T-helper 2 cell treated with Interferon-gamma antibody and Interleukin-4, amounts not matched to agents 100 ng/mL and 5 ng/mL, for 36 hours (primary cell): ENCODE measurements around the gene PPP1CA. TPM values are rescaled to one million over a fixed set of nuclear protein-coding genes. Genes with fewer than 3 reads are reported as not detected.

ENCODE experiments used
- intact Hi-C: fragments of 100-400 bp; cut with micrococcal nuclease; formaldehyde crosslinking; loops from one replicate; pipeline ENCODE4 v1.15.1; 2023
- total RNA-seq: library from RNA; stranded (reverse); gene quantifications from 2 replicates; pipeline ENCODE4 v1.2.3, GENCODE V29; 2022

Gene PPP1CA
- total RNA-seq, 1 donor from 2014 or later, result 351 TPM

- intact Hi-C loops, result no loop called here
Observed at GRCh38 chr11:67355023-67355793, 46.5 kb downstream of the PPP1CA start.

GRCh38 chr11:67354075-67355022 lies 47.3 kb downstream of the PPP1CA start:
- intact Hi-C loops, result no loop called here

DNA sequence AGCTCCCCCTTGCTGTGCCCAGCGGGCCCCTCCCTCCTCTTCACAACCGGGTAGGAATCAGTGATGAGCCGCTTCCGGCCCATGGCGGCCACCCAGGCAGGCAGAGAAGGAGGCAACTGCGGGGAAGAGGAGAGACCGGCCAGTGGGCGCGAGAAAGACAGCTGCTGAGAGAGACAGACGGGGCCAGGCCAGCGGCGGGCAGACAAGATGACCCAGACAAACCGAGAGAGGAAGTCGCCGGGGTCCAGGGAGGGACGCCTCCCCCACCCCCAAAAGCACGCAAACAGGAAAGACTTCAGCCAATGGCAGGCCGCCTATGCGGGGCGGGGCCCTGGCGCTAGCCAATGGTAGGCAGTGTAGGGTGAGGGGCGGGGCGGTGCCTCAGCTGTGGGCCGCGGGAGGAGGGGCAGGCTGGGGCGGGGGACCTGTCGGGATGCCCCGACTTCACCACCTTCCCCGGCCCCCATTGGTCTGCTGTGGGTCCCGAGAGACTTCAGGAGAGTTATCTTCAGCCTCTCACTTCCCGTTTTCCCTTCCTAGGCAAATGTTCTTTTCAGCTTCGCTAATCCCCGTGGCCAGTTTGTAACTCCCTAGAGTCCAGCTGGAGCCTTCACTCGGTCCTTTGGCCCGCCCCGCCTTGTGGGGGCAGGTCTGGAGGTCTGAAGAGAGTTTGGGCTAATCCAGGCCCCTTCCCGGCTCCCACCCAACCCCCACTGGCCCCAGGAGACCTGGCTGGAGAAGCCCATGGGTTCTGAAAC lies 48.2 kb downstream of the PPP1CA start, which contains the start of gene POLD4:
Gene POLD4 (minus strand): TSS at position 230 of the 758 bp plus-strand sequence. CDS start 147 bp downstream, at position 83.
- intact Hi-C loops, result loop anchor here (1.0 to 2.0 kb wide), 4 partner anchors 37 to 253 kb away; partner anchors contain the start of genes AIP, CDK2AP2 and NDUFV1

GRCh38 chr11:67352546-67353316 lies 48.9 kb downstream of the PPP1CA start:
- intact Hi-C loops, result loop anchor here (1.0 to 2.0 kb wide), 4 partner anchors 36 to 254 kb away; partner anchors contain the start of genes AIP, CDK2AP2 and NDUFV1

- intact Hi-C loops, result loop anchor here (1.0 to 2.0 kb wide), 2 partner anchors 31 to 35 kb away; no protein-coding TSS in a partner anchor
Observed at GRCh38 chr11:67351275-67352005, 50.2 kb downstream of the PPP1CA start.

GRCh38 chr11:67349928-67350465 lies 51.7 kb downstream of the PPP1CA start:
- intact Hi-C loops, result no loop called here

- intact Hi-C loops, result no loop called here
Observed at GRCh38 chr11:67349457-67349856, 52.2 kb downstream of the PPP1CA start.

DNA sequence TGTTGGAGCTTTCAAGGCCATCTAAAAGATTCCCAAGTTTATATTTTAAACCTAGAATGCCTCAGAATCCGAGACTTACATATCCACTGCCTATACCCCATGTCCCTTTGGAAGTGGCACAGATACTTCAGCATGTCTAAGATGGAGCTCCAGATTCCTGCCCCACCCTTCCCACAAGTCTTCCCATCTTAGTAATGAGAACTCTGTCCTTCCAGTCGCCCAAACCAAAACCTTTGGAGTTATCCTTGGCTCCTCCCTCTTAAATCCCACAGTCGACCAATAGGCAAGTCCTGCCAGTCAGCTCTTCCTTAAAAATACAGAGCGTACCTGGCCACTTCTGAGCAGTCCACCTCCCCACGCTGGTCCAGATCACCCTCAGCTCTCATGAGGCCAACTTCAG lies 52.6 kb downstream of the PPP1CA start:
- intact Hi-C loops, result no loop called here

Other genes starting within 250 kb of the PPP1CA start
- 315 and 316 TPM in 2 replicates for gene GRK2, start 135.4 kb downstream of the PPP1CA start, total RNA-seq
- 188 and 192 TPM in 2 replicates for gene ANKRD13D, start 112.6 kb downstream of the PPP1CA start, total RNA-seq
- gene SSH3, start 98.3 kb downstream of the PPP1CA start, total RNA-seq, result 9.7 and 14.2 TPM in 2 replicates
- 48.0 and 52.8 TPM in 2 replicates for gene POLD4, start 48.3 kb downstream of the PPP1CA start, total RNA-seq
- gene CLCF1, start 28.3 kb downstream of the PPP1CA start, total RNA-seq, result 0.39 and 0.48 TPM in 2 replicates
- gene RAD9A, start 9.9 kb downstream of the PPP1CA start, total RNA-seq, result 44.8 and 51.7 TPM in 2 replicates
- gene TBC1D10C, start 2.2 kb upstream of the PPP1CA start, total RNA-seq, result 280 and 291 TPM in 2 replicates
- gene CARNS1, start 13.8 kb upstream of the PPP1CA start, total RNA-seq, result 0.14 and 0.86 TPM in 2 replicates
- gene RPS6KB2, start 26.6 kb upstream of the PPP1CA start, total RNA-seq, result 59.8 and 64.4 TPM in 2 replicates
- gene PTPRCAP, start 35.8 kb upstream of the PPP1CA start, total RNA-seq, result 308 and 324 TPM in 2 replicates
- 241 and 247 TPM in 2 replicates for gene CORO1B, start 41.6 kb upstream of the PPP1CA start, total RNA-seq
- not detected in 2 replicates for gene GPR152, start 50.9 kb upstream of the PPP1CA start, total RNA-seq
- 3.7 and 4.0 TPM in 2 replicates for gene CABP4, start 53.5 kb upstream of the PPP1CA start, total RNA-seq
- gene TMEM134, start 67.4 kb upstream of the PPP1CA start, total RNA-seq, result 34.3 and 40.4 TPM in 2 replicates
- gene AIP, start 81.2 kb upstream of the PPP1CA start, total RNA-seq, result 150 and 157 TPM in 2 replicates
- 80.2 and 91.6 TPM in 2 replicates for gene PITPNM1, start 103.5 kb upstream of the PPP1CA start, total RNA-seq
- 159 and 166 TPM in 2 replicates for gene CDK2AP2, start 106.3 kb upstream of the PPP1CA start, total RNA-seq
- gene CABP2, start 121.6 kb upstream of the PPP1CA start, total RNA-seq, result not detected in 2 replicates
- gene GSTP1, start 182.0 kb upstream of the PPP1CA start, total RNA-seq, result 278 and 289 TPM in 2 replicates
- gene NDUFV1, start 205.1 kb upstream of the PPP1CA start, total RNA-seq, result 219 TPM in 2 replicates
- 9.8 and 11.5 TPM in 2 replicates for gene NUDT8, start 228.1 kb upstream of the PPP1CA start, total RNA-seq
- gene TBX10, start 237.9 kb upstream of the PPP1CA start, total RNA-seq, result not detected in 2 replicates
- gene ACY3, start 248.9 kb upstream of the PPP1CA start, total RNA-seq, result 0.68 and 0.80 TPM in 2 replicates